AG09319 (cell line): ENCODE results near the gene VPS9D1.

Source experiments
- DNase-seq: peaks from one replicate; pipeline ENCODE4 v3.0.0-alpha.2; 2010; ENCODE audit warnings: low read depth; ENCODE audit errors: extremely low read depth
- CTCF ChIP-seq: IDR thresholded peaks from 2 replicates; pipeline ENCODE4 v1.5.1; 2011; ENCODE audit warnings: low read depth, mild to moderate bottlenecking, inconsistent platforms, low read length, moderate library complexity

The VPS9D1 gene

GRCh38 chr16:89749637-89750036 is 28.9 kb upstream of the VPS9D1 start:
- TF ChIP-seq CTCF, result no peak
- no peak for DNase-seq

- TF ChIP-seq CTCF, result no peak
- no peak for DNase-seq
These were observed 28.2 kb upstream of the VPS9D1 start for GRCh38 chr16:89748921-89749320.

DNA sequence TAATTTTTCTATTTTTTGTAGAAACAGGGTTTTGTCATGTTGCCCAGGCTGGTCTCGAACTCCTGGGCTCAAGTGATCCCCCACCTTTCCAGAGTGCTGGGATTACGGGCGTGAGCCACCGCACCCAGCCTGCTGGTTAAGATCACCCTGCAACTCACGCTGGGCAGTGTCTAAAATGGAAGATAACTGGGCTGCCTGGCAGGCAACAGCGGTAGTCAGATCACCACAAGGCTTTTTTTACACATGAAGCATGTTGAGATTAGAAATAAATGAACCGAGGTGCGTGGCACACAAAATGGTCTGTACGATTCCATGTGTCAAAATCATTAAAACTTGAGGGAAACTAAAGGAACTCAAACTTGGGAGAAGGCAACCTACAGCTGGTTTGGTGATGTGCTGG is 27.4 kb upstream of the VPS9D1 start:
- no peak for TF ChIP-seq CTCF
- no peak for DNase-seq

DNA sequence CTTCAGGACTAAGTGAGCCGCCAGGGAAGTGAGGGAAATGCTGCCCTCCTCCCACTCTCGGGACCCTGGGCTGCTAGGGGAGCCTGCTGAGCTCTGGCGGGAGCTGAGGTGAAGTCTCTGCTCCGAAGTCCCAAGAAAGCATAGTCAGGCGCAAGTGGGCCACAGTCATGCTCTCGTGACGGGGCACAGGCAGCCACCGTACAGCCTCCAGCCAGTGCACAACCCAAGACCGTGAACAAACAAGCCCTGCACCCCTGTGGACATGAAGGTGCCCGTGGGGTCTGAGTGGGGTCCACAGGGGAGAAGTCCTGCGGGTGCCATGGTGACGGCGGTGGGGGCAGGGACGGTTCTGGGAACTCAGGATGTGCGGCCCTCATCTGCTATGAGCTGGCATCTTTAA is 25.3 kb upstream of the VPS9D1 start:
- DNase-seq, result no peak
- TF ChIP-seq CTCF, result no peak

- no peak for DNase-seq
- TF ChIP-seq CTCF, result no peak
These were observed 24.1 kb upstream of the VPS9D1 start for GRCh38 chr16:89744813-89745212.

DNA sequence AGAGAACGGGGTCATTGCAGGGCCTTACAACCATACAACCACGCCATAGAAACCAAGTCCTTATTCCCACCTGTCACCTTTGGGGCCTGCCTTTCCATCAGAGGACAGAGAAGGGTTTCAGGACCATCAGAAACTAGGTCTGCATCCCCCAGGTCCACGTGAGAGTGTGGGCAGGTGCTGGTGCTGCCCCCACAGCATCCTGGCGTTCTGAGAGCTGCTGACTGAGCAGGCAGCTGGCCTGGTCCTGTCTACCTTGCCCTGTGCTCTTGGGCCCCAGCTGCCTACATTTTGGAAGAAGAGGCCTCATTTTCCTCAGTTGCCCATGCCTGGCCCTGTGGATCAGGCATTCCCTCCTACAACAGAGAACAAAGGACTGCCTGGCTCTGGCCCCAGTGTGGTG is 22.2 kb upstream of the VPS9D1 start:
- no peak for TF ChIP-seq CTCF
- no peak for DNase-seq

DNA sequence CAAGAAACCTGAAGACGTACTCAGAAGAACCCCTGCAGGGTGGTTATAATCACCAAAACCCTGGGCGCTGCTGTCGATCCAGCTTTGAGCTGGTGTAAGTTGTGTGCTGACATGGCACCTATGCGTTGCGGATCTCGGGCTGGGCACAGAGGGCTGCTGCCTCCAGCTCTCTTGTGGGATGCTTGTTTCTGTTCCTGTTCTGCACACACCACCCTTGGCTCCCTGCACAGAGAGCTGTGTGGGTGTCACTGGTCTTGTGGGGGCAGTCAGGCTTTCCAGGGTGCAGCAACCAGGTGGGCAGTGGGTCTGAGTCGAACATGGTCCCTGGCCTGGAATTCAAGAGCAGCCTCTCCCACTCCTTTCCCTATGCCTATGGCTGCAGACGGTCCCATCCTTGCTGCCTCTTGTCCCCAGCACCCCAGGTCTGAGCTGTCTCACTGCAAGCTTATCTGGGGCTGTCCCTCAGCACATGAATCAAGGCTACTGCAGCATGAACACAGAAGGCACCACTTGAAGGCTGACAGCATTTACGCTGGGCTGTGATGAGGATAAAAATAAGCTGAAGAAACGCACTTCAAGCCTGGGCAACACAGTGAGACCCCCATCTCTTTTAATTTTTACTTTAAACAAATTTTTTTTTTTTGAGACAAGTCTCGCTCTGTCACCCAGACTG is 20.8 kb upstream of the VPS9D1 start:
- TF ChIP-seq CTCF, result no peak
- DNase-seq, result no peak
